PC-3 (cell line): ENCODE data around the gene MMP14.

ENCODE experiments used
- EZH2 ChIP-seq: fragments of 300-600 bp; sonication (generic); IDR thresholded peaks from one replicate; pipeline ENCODE4 v1.6.1; 2017; ENCODE audit warnings: antibody characterized with exemption, mild to moderate bottlenecking, low read length; ENCODE audit not compliant: unreplicated experiment
- TF ChIP-seq, protein P1 (sequence below): fragments of 300-600 bp; sonication (generic); conservative IDR thresholded peaks from 2 replicates; pipeline ENCODE4 v1.5.1; 2017; ENCODE audit warnings: antibody characterized with exemption, low read depth, mild to moderate bottlenecking, low read length

DNA sequence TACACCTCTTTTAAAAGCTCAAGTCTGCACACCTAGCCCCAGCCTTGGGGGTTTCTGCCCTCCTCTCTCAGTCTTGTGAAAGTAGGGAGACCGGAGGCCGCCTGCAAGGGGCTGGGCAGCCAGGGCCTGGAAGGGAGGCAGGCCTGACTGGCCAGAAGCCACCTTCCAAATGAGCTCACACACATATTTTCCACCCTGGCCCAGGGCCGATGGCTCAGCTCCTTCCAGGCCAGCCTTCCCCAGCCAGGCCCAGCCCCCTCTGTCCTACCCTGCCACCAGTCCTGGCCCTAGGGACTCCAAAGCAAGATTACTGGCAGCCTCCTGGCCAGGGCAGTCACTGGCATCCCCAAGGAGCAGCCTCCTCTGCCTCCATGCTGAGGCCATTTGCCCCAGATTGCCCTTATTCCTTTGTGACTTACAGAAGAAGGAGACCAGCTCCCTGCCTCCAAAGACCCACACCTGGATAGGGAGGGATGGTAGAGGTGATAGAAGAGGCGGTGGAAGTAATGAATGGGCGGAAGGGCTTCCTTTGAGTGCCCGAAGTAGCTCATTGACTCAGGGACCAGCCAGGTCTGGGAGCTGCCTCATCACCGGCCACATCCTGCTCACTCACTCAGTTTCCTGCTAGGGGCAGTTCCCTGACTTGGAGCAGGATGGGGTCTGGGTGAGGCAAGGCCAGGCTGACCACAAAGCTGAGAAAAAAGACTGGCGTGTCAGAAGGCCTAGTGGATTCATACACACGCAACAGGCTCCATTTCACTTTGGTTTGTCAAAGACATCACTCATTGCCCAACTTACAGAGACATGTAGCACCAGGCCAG lies 14.8 kb downstream of the MMP14 start:
- no peak for TF ChIP-seq EZH2
- TF ChIP-seq, protein P1, sequence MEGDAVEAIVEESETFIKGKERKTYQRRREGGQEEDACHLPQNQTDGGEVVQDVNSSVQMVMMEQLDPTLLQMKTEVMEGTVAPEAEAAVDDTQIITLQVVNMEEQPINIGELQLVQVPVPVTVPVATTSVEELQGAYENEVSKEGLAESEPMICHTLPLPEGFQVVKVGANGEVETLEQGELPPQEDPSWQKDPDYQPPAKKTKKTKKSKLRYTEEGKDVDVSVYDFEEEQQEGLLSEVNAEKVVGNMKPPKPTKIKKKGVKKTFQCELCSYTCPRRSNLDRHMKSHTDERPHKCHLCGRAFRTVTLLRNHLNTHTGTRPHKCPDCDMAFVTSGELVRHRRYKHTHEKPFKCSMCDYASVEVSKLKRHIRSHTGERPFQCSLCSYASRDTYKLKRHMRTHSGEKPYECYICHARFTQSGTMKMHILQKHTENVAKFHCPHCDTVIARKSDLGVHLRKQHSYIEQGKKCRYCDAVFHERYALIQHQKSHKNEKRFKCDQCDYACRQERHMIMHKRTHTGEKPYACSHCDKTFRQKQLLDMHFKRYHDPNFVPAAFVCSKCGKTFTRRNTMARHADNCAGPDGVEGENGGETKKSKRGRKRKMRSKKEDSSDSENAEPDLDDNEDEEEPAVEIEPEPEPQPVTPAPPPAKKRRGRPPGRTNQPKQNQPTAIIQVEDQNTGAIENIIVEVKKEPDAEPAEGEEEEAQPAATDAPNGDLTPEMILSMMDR, result no peak
